GM19238 (cell line): Measurements from ENCODE around the gene DOCK1.

Experiments used
- DNase-seq: peaks from one replicate; pipeline ENCODE4 v3.0.0; 2011; ENCODE audit warnings: low spot score; ENCODE audit not compliant: insufficient read length

The DOCK1 gene

DNA sequence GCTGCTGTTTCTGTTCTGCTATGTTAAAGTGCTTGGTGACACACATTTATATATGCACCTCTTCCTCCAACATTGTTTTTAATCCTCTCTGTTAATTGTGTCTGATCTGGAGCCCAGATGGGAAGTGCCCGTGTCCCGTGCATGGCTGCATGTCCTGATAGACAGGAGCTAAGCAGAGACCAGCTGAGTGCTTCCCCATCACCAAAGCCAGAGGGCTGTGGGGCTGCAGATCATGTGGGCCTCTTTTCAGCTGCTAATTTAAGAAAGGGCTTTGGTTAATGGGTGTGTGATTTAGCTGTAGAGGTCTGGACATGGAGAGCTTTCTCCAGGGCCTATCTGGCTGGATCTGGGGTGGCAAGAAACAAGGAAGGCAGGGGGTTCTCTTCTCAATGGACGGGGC, 547.3 kb downstream of the DOCK1 start:
- DNase-seq, result no peak

DNA sequence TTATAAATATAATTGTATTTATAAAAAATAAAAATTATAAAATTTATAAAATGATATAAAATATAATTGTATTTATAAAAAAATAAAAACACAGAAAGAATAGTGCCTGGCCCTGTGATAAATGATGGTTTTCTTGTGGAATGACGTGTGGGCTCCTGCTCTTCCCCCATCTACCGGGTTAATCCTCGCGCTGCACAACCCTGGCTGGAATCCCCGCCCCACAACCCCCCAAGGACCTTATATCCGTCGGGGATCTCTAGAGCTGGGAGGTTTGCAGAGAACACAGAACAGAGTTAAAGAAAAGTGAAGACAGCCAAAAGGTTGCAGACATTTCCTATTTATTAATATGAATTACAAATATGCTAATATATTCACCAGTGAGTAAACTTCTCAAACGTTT, 548.5 kb downstream of the DOCK1 start:
- DNase-seq, result no peak

DNA sequence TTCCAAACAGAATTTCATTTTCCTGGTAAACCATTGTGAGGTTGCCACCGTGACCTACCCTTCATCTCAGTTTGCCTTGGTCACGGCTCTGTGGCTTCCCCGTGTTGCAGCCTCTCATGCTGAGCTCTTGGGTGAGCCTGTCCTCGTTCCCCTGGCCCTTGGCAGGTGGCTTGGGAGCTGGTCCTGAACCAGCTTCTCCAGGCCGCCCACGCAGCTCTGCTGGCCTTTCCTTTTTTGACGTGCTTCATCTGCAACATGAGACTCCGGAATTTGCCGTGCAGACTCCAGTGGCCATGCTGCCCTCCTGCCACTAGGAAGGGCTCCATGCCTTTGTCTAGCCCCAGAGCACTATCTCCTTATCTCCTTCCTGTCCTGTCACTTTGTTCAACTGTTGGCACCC, 550.9 kb downstream of the DOCK1 start:
- DNase-seq, result no peak

DNA sequence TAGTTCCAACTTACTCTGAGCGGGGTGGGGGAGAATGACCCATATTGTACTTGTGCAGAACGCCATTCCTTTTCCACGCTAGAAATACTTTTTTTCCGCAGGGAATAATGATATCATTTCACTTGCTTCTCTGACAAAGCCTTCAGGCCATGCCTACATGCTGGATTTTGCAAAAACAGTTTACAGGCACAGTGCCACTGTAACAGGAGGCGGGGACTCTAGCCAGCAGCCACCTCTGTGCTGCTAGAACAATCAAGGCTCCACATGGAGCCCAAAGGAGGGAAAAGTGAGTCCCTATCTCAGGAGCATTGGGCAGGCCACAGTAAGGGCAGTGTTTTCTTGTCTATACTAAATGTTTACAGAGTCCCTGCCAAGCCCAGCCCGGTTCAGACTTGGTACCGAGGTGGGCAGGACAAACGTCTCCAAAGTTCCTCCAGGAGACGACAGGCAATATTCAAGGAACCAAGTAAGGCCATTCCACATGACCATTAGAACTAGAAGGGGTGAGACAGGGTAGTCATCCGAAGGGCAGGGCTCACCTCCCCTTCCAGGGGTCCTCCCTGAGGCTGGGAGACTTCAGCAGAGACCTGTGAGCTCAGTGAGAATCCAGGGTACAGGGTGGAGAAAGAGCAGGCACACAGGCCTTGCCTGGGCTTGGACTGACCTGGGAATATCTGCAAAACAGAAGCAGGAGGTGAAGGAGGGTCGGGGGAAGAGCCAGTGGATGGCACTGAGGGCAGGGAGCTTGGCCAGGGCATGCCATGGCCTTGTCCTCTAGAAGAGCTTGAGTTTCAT, 553.0 kb downstream of the DOCK1 start:
- DNase-seq, result no peak

DNA sequence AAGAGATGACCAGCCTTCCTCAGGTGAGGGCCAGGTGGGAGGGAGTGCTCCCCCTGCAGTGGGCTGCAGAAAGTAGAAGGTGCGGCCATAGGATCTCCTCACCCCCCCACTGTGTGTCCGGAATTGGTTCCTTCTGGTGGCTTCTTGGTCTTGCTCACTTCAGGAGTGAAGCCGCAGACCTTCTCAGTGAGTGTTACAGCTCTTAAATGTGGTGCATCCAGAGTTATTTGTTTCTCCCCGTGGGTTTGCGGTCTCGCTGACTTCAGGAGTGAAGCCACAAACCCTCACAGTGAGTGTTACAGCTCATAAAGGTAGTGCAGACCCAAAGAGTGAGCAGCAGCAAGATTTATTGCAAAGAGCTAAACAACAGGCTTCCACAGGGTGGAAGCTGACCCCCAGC, 553.6 kb downstream of the DOCK1 start:
- no peak for DNase-seq

DNA sequence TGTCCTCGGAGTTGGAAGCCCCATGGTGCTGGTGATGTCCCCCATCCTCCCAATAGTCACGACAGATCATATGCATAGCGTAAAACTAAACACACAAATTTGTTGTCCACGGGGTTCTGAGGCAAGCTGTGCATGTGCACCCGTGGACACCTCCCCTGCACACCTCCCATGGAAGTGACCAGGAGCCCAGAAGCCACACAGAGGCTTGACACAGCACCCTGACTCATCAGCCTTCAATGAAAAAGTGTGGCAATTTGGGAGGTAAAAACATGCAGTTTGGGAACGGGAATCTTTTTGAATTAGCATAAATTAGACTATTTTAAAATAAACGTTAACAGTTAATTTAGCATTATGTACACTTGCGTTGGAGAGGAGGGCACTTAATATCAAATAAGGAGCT, 554.7 kb downstream of the DOCK1 start:
- no peak for DNase-seq

DNA sequence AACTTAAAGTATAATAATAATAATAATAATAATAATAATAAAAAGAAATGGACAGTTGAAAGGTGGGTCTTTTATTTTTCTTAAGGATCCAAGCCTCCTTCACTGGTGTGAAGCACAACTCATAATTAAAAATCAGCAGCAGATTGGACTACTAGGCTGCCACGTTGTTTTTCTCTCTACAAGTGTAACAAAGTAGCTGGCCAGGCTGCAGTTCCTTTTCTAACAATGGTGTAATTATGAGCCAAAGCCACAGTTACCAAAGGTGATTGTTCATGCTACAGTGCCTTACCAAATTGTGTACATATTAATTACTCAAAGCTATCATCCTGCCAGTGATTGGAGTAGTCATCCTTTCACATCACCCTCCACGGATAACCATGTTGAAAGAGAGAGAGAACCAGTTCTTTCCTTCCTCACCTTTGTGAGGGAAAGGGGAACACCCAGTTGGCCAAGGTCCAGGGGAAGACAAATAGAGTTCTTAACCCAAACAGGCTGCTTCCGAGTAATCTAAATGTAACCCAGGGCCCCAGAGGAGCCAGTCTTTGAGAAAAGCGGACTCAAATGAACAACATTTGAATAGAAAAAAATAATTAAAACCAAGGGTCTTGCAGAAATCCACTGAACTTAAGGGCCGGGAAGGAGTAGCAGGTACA, 557.5 kb downstream of the DOCK1 start:
- DNase-seq, result no peak

DNA sequence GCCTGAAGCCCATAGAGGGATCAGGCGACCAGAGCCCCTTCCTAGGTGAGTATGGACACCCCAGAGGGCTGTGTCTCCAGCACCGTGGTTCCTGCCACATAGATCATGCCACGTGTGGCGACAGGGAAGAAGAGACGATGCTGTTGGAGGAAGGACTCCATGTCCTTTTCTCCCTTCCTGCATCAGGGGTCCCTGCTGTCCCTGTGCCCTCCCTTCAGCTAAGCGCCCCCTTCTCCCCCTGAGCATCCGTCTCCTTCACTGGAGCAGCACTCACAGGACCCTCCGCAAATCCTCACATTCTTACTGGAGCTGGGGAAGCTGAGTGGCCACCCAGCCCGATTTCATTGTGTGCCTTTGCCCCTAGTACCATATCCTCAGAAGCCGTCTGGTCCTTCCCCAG, 558.3 kb downstream of the DOCK1 start:
- DNase-seq, result no peak

DNA sequence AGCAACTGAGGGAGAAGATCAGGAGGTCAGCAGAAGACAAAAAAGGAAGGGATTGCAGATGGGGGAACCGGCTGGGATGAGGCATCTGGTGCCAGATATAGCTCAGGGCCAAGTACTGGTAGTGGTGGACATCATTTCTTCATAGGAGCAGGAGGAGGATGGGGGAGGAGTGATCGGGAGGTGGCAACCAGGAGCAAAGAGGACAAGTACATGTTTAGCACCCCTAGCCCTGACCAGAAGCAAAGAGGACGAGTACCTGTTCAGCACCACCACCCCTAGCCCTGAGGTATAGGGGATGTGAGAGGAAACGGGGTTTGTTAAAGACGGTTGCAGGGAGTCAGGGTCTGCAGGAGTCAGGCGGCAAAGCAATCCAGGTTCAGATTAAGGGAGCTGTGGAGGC, 559.3 kb downstream of the DOCK1 start:
- DNase-seq, result no peak

DNA sequence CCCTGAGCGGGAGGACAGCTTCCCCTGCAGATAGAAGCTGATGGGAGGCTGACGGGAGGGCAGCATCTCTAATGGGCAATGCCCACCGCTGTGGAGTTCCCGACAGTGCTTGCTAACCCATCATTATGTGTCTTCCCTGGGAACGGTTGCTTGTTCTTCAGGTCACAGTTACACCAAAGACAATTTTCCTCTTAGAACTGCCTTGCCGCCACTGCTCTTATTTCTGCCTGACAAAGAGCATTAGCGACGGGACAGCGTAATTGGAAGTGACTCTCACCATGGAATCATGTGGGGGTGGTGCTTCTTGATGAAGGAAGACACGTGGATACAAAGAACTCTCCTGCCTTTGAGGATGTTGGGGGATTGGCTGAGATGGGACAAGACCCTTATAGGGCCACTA, 562.6 kb downstream of the DOCK1 start:
- DNase-seq, result no peak

DNA sequence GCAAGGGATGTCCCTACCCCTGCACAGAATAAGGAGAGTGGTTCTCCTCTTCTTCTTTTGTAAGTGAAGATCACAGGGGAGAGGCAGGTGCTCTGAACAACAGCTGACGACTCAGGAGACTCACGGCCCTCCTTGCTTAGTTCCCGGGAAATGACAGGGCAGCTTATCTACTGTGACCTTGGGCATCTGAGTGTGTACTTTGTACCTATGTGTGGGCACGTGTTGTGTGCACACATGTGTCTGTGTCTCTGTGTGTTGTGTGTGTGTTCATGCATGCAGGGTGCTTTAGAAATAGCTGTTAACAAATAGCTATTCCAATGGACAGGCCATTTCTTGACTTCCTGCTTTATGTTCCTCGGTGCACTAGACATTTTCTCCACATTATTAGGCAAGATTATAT, 563.4 kb downstream of the DOCK1 start:
- no peak for DNase-seq

DNA sequence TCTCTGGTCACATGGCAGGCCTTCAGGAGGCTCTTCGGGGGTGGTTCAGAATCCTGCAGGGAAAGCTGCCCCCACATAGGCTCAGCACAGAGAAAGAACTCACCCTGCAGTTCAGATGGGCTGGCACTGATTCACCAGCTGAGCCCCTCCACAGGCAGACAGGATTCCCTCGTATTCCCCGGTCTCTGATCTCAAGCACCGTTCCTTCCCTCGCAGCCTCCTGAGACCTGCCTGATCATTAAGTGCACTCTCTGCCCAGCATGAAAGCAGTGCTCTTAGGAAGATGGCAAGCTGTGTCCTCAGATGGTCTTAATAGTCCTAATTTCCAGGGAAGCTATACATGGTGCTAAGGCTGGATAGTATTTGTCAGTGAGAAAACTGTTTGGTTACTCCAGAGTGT, 565.7 kb downstream of the DOCK1 start:
- no peak for DNase-seq

DNA sequence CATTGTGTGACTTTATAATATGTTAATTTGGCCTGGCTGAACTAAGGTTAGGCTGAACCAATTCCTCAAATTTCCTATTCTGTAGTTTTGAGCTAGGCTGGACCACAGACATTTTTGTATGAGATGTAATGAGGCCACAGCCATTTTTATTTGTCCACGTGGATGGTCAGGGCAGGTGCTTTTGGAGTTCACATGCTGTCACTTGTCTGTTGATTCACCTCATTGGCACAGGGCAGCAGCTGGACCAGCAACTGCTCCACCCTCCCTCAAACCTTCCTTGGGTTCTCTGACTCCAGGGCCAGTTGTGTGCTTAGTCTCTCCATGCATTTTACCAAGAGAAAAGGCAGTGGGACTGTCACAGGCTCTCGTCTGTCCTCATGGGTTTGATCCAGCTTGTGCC, 567.7 kb downstream of the DOCK1 start:
- DNase-seq, result no peak

DNA sequence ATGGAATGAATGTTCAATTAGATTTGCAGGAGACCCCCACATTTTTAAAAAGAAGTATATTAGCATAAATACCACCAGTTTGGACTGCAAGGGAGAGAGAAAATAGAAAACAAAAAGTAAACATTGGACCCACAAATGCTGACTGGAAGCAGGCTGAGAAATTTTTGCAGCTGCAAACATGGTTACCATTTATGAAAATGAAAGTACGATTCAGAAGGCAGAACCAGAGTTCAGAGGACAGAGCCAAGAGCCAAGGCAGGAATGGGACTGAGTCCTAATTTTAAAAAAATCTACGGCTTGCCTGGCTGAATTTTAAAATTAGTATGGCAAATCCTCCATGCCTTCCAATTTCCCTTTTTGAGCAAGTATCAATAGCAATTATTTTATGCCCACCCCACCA, 569.3 kb downstream of the DOCK1 start:
- DNase-seq, result no peak

DNA sequence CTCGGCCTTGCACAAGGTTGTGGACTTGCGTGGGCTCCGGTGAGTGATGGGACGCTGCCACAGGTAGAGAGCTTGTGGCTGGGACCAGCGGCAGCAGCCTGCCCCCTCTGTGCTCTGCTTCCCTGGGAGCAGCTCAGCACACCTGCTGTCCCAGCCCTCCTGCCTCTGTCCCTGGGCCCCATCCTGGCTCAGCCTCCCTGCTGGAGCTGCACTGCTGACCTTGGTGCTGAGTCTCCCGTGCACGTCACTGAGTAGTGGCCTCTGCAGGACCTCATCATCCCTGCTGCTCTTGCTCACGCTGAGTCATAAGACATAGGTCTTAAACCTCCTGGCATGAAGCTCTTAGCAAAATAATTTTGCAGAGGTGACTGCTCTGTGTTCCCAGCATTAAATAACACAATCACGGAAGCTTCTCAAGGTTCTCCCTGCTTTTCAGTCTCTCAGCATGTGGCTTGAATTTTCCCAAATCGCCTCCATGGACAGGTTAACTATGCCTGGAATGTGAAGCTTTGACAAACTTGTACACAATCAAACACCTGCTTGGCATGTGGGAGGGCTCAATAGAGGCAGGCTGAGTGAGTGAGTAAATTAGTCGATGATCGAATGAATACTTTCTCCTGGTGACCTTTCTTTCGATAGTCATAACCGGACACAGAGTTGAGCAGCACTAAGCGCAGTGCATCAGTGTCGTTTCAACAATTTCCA, 580.1 kb downstream of the DOCK1 start:
- DNase-seq, result no peak

DNA sequence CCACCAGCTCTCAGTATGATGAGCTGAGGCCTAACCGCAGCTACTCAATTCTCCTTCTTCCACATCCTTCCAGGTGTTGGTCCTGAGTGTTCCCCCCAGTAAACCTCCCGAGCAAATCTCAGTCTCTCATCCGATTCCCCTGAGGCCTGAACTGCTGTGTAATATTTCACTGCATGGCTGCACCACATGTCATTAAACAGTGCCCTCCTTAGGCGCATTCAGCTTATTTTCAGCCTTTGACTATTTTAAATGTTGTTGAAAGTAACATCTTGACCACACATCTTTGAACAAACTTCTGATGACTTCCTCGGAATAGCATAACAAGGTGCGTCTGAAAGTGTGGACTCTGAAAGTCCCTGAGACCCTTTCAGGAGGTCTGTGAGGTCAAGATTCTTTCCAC, 581.1 kb downstream of the DOCK1 start:
- DNase-seq, result no peak

DNA sequence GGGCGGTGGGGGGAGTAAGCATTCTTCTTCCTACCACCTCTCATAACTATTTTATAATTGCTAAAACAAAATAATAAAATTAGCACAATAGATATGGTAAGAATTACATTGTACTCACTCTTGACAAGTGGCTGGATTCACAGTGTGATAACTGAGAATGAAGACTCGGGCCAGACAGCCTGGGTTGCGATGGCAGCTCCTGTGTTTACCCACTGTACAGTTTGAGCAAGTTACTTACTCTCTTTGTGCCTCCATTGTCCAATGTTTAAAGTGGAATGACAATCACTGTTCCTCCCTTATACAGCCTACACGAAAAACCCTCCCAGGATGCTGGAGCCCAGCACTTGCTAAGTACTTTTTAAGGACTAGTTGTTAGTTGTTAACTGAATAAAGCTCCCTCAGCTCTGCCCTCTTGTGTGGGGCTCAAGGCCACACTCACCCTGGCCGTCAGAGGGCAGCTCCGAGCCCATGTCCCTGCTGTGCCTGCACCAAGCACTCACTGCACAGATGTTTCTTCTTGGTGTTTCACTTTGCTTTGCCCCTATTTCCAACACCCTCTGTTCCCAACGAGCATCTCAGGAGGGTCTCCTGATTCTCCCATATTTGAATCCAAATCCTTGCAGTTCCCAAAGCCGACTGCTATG, 587.5 kb downstream of the DOCK1 start:
- DNase-seq, result no peak

DNA sequence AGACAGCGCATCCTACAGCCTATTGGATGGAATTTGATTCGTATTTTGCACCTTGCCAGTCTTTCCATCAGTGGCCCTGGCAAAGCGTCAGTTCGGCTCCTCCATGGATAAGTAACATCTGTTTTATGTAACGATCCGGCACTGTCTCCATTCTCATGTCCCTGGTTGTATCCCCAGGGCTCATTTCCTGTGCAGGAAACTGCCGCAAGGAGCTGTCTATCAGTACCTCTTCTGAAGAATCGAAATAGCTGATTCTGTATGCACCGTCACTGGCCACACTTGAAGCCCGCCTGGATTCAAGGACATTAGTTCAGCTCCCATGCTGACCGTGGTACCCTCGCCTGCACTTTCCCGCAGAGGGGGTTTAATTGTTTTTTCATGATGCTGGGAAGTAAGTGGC, 590.8 kb downstream of the DOCK1 start:
- DNase-seq, result no peak

DNA sequence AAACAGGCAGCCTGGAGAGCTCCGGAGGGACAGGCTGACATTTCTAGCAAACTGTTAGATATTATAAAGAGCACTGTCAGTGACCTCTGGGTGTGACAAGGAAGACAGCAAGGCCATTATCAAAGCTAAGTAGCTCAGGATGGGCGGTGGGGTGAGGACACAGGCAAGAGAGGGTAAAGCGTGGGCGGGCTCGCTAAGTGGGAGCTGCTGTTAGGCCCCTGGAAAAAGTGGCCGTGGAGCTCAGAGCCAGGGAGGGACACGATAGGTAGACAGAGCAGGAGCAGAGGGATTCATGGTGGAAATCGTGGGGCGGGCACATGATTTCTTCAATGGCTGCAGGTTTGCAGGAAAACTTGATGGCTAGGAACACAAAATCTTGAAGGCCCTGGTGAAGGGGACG, 592.5 kb downstream of the DOCK1 start:
- DNase-seq, result no peak

DNA sequence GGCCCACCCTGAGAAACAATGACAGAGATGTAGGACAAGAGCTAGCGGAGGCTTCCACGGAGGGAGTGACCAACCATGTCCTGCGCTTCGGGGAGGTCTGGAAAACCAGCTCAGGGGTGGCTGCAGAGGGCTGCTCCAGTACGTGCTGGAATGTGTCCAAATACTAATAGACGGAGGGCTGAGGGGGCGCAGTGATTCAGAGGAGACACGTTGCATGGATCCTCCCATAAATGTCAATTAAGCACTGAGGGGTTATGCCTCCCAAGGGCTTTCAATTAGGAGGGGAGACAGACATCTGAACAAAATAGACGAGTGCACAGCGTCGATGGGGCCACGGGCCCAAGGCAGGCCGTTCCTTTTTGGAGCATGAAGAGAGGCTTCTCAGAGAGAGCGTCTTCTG, 592.9 kb downstream of the DOCK1 start:
- DNase-seq, result no peak

DNA sequence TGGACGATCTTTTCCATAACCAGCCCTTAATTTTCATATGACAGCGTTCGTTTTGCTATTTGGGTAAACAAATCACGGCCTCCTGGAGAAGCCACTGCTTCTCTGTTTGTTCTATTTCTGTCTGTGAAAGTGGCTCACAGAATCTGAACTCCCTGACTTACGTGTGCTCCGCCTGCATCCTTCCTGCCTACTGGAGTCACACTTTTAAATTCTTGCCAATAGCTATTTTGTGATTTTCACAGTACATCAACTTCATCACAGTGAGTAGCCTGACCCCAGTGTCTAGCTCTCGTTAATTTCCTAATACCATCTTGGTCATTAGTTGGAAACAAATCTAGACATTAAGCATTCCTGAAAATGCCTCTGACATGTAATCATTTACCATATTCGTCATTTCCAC, 594.9 kb downstream of the DOCK1 start:
- no peak for DNase-seq
